ENCODE data around the gene CDKL5. TPM values are rescaled to one million over a fixed set of nuclear protein-coding genes. Genes with fewer than 3 reads are reported as not detected.

CDKL5 gene
- polyA plus RNA-seq, 10 donors = 4.1 to 7.3 (median 5.1) TPM

DNA sequence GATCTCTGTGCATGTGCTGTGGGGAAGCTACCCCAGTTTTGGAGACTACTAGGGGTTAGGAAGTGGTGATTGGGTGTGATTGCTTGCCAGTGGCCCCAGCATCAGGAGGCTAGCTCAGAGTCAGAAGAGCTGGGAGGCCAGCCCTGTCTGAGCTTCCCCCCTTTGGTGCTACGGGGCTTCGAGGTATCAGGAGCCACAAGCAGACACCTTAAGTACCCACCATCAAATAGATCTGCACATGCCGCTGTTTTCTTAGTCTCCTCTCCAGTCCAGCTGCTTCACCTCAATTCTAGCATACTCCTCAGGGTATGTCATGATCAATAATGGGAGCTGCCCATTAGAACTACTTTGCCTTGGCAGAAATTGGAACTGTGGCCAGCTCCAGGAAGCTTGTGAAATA, 271.2 kb downstream of the CDKL5 start:
- no peak for DNase-seq

DNA sequence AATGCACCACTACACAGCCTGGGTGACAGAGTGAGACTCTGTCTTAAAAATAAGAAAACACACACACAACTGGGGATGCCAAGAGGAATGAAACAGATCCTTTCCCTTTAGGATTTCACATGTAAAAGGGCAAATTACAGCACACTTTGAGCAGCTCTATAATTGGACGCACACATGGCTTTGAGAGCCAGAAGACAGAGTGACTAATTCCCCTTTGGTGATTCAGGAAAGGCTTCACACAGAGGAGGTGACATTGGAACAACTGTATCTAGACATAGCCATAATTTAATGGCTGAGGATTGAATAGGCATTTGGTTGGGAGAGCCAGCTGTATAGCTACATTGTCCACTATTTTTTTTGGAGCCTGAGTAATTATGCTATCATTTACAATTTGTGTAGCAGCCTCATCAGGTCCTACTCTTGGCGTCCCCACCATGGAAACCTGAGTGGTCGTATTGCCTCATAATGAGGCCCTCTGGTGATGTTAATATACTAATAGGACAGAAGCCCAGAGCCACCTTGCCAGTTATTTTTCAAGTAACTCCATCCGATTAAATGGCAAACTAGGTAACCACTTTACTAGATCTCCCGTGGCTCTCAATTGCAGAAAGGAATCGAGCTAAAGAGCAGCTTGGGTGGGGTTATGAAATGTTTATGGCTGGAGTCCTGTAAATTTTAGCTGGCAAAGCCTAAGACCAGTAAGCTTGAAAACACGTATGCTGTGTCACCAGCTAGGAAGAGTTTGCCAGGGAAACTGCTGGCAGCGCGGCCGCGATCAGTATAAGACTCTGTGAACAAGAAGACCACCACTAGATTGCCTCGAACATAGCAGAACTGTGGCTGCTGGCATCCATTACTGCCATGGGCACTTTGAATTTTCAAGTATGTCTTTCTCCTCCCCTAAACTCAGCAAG, 273.6 kb downstream of the CDKL5 start:
- no peak for DNase-seq

DNA sequence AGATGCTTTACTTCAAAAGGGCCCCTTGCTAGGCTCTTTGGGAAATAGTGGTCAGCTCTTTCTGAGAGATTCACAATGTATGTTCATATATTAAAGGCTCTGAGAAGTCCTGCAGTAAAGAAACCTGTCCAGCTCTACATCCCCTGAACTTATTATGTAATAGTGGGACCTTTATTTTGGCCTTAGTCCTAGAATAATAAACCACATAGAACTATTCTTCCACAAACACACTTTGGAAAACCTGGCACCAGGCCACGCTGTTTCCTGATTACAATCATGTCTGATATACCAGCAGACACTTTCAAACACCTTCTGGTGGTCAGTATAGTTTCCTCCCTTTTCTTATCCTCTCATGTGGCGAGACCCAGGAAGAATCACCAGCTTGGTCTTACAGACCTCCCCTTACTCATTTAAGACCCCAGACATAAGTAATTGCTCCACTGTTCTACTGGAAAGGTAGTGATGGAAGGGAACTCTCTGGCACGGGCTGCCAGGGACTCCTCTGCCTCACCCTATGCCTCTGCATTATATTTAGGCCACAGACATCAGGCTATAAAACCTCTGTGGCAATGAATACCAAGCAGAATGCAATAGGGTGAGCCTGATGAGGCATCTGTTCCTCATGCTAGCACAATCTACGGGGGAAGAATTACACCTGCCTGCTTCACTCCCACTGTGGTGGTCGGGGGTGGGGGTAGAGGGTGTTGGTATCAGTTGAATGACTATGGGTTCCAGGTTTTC, 276.4 kb downstream of the CDKL5 start:
- DNase-seq = no peak

DNA sequence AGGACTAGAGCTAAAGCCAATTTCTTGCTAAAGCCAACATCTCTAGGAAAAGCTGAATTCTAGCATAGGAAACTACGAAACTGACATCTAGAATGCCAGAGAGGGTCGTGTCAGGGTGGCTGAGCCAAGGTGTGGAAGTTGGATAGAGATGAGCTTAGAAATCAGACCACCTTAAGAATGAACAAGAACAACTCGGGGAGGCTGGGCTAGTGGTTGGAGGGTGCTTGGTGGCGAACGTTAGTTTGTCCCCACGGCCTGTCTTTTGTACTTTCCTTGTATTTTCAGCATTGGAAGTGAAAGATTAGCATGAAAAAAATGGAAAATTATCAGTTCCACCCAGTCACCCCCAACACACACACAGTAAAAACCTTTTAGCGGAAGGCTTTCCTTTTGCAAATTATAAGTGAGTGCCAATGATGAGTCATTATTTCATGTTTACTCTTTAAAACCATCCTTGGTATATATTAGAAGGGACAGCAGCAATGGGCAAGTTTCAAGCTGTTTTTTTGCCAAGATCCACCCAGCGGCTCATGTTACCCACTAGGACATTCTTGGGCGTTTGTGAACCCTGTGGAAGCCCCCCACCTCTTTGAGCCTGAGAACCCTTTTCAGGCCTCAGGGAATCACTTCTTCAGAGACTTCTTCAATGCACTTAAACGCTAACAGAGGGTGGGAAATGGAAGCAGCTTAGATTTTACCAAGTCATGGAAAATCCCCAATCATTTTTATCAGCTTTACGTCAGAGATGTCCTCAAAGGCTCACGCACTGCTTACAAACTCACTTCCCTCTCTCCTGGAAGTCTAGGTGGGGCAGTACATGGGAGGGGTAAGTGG, 277.2 kb downstream of the CDKL5 start:
- peak in 1 of 3 donors; percentile 12 for DNase-seq

Other genes starting within 250 kb of the CDKL5 start
- under 1 TPM in 6 of 10 donors, not detected in 4; 0.03 to 0.14 (median 0.08) TPM for gene BEND2, start 204.7 kb upstream of the CDKL5 start, polyA plus RNA-seq (ENCODE audit: insufficient read length in 10 of 10)
- 10 to 100 TPM in 3 of 10 donors, 1 to 10 TPM in 7; 6.8 to 11.7 (median 7.5) TPM for gene SCML2, start 70.9 kb upstream of the CDKL5 start, polyA plus RNA-seq (ENCODE audit: insufficient read length in 10 of 10)
- under 1 TPM in 2 of 10 donors, not detected in 8; 0.08 to 0.10 TPM for gene RS1, start 246.5 kb downstream of the CDKL5 start, polyA plus RNA-seq (ENCODE audit: insufficient read length in 10 of 10)